Measurements from ENCODE around the gene CDH23. TPM values are rescaled to one million over a fixed set of nuclear protein-coding genes. Genes with fewer than 3 reads are reported as not detected.

The CDH23 gene
- total RNA-seq, 1 experiment from 2014 or later, result 2.9 TPM

GRCh38 chr10:71773221-71773971 lies 376.7 kb downstream of the CDH23 start, which contains the start of gene VSIR:
TSS of gene VSIR (minus strand) at chr10:71773520. CDS start at chr10:71773439, 81 bp downstream.
- CTCF ChIA-PET, result interaction anchor here (0.6 to 3.0 kb wide), 32 partner anchors 9 to 276 kb away, joined by 3 to 22 read pairs (median 4); partner anchors contain the start of gene C10orf105
- no peak within 1 kb of the TSS for H3K27ac Mint-ChIP-seq
- H3K4me1 Mint-ChIP-seq, result peaks cover 2% of the 10 kb centered on the region; the same call in 1 of the 2 replicates

GRCh38 chr10:71774916-71775702 lies 378.4 kb downstream of the CDH23 start:
- CTCF ChIA-PET, result interaction anchor here (1.5 to 3.0 kb wide), 2 partner anchors 67 to 78 kb away, joined by 3 to 16 read pairs; no protein-coding TSS in a partner anchor
- peaks cover 2% of the 10 kb centered on the region; the same call in 1 of the 2 replicates for H3K4me1 Mint-ChIP-seq
- H3K9me3 Mint-ChIP-seq, result peaks cover 6% of the 10 kb centered on the region
- H3K27ac Mint-ChIP-seq, result no peak overlapping the region
- ATAC-seq, result no peak
- H3K4me3 Mint-ChIP-seq, result no peak overlapping the region
- POLR2A ChIA-PET, result no interaction called here
- no peak for DNase-seq (ENCODE audit: low spot score)
- 0 out of 2 replicates have a peak, but pooled peaks cover 2% of the 10 kb centered on the region for H3K36me3 Mint-ChIP-seq
- peaks cover 32% of the 10 kb centered on the region for H3K27me3 Mint-ChIP-seq (ENCODE audit: low read depth)
- TF ChIP-seq ZBTB21 (CRISPR knock-in tag; IDR thresholded peaks at IDR 0.05; ENCODE audit: borderline replicate concordance) (no peak), EMX1 (CRISPR knock-in tag; IDR thresholded peaks at IDR 0.05) (no peak), PRDM15 (CRISPR knock-in tag; IDR thresholded peaks at IDR 0.05) (no peak), ZNF512 (CRISPR knock-in tag; IDR thresholded peaks at IDR 0.05; ENCODE audit: borderline replicate concordance) (no peak), ATF3 (CRISPR knock-in tag; conservative IDR thresholded peaks at IDR 0.05) (no peak)

More at GRCh38 chr10:71773221-71773971, 376.7 kb downstream of the CDH23 start, which contains the start of gene VSIR:
- ATAC-seq, result peak; percentile 89
- peak; percentile 83 for DNase-seq (ENCODE audit: low spot score)
- peak within 1 kb of the TSS; percentile 66 for H3K4me3 Mint-ChIP-seq
- peaks cover 6% of the 10 kb centered on the region for H3K9me3 Mint-ChIP-seq
- TF ChIP-seq USF2 (CRISPR knock-in tag; IDR thresholded peaks at IDR 0.05), result no peak
- TF ChIP-seq SP1 (CRISPR knock-in tag; conservative IDR thresholded peaks at IDR 0.05), result peak; percentile 84
- no peak for TF ChIP-seq E2F4 (CRISPR knock-in tag; IDR thresholded peaks at IDR 0.05; ENCODE audit: borderline replicate concordance, low read depth)
- no peak for TF ChIP-seq ZNF232 (CRISPR knock-in tag; IDR thresholded peaks at IDR 0.05)
- TF ChIP-seq ZNF423 (CRISPR knock-in tag; IDR thresholded peaks at IDR 0.05), result peak; percentile 43; the same call in 1 of the 2 replicates
- TF ChIP-seq CTCF (IDR thresholded peaks at IDR 0.05), result peak; percentile 75
- peak; percentile 74; the same call in 1 of the 2 replicates for TF ChIP-seq HMGXB4 (CRISPR knock-in tag; IDR thresholded peaks at IDR 0.05)
- POLR2A ChIA-PET, result interaction anchor here (0.7 kb wide), 1 partner anchor 104 kb away, joined by 3 read pairs; no protein-coding TSS in a partner anchor
- 0 out of 2 replicates have a peak, but pooled peaks cover 2% of the 10 kb centered on the region for H3K36me3 Mint-ChIP-seq
- H3K27me3 Mint-ChIP-seq (ENCODE audit: low read depth), result peaks cover 32% of the 10 kb centered on the region

All from WTC11 (cell line).